GM18508 (cell line): ENCODE measurements around the gene ARMH4.

ENCODE experiments used
- ATAC-seq: cut with Tn5 transposase; IDR thresholded peaks from one replicate; pipeline ENCODE4 v1.9.1; 2021; ENCODE audit warnings: moderate number of reproducible peaks; ENCODE audit not compliant: insufficient read depth, unreplicated experiment

Gene ARMH4

DNA sequence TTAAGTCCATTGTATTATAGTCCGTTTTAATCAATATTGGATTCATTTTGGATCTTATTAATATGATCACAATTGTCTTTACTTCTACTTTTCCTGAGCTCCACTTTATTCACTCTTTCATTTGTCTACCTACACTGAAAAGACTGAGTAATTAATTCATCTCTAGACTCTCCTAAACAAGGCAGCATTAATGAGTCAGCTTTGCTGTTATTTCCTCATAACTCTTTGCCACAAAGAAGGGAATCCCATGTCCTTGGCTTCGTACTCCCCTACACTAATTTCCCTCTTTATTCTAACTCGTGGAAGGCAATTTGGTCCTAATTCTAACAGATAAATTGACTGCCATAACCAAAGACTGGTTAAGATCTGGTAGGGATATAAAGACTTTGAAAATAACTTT lies 91.9 kb downstream of the ARMH4 start:
- no peak for ATAC-seq

DNA sequence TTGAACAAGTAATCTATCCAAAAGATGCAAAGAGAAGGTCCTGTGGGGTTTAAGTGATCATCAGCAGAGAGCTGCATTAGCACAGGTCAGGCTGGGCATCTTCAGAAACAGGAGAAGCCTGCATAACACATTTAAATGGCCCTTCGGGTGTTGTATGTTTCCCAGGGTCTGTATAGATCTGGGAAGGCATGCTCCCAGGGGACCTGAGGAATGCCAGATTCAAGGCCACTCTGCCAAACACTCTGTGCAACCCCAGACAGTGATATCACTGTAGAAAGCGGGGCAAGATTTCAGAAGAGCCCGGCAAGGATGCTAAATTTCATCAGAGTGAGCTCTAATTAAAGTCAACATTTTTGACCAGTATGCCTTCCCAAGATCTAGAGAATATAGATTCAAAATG lies 92.9 kb downstream of the ARMH4 start:
- ATAC-seq, result no peak

DNA sequence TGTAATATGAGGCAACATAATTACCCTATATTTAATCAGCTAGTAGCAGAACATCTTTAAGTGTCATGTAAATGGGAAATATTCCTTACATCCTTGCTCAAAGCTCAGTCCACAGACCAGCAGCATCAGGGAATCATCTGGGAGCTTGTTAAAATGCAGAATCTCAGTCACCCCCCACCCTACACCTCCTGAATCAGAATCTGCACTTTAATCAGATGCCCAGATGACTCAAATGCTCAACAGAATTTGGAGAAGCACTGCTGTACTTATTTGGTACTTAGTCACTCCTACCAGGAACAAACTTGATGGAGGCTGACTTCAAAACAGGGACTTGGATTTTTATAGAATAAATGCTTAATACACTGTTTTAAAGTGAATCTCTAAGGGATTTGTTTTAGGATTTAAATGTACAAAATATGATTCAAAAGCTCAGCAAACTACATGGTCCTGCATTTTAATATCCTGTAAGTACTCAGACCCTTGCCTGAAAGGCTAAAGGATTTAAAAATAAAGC lies 96.5 kb downstream of the ARMH4 start:
- no peak for ATAC-seq

DNA sequence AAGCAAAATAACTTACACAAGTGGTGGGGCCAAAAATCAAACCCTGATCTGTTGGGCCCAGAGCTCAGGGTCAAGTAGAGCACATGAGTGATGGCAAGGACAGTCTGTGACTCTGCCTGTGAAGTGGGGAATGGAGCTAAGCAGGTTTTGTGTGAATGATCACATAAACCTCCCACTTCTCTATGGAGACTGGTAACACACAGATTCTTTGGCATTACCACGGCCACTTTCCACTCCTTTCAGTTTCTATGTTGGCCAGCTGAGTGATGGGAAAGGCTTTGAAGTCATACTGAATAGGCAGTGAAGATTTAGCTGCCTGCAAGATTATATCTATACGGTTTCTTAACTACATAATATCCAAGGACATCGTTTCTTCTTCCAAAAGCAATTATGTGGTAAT lies 97.9 kb downstream of the ARMH4 start:
- ATAC-seq, result no peak

DNA sequence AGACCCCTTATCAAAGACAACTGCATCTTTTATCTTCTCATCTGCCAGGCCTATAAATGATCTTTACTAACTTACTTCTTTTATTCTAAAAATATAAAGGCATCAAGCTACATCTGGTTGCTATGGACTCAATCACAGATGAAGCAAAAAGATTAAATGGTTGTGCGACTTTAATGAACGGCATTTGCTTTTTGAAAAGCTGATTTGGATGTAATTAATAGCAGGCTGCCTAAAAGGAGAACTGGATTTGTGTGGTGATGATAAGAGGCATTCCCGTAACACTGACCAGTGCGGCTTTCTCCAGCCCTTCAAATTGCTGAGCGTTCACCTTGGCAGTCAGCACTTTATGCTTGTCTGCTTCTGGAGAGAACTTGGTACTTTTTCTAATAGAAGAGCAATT lies 103.8 kb downstream of the ARMH4 start:
- ATAC-seq, result no peak

DNA sequence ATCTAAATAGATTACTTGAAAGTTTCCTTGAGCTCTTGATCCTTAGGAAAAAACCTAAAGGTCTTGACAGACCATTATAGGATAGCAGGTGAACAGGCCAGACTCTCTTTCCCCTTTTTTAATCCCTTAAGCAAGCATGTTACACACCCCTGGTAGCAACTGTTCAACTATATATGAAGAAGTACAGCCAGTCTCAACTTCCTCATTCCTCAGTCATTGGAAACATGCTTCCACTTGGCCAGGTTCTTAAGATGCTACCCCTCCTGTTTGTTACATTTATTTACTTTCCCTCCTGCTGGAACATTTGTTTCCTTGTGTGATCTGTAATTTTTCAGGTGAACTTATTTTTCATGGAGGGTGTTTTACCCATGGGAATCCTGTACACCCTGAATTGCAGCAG lies 124.1 kb downstream of the ARMH4 start:
- ATAC-seq, result no peak

DNA sequence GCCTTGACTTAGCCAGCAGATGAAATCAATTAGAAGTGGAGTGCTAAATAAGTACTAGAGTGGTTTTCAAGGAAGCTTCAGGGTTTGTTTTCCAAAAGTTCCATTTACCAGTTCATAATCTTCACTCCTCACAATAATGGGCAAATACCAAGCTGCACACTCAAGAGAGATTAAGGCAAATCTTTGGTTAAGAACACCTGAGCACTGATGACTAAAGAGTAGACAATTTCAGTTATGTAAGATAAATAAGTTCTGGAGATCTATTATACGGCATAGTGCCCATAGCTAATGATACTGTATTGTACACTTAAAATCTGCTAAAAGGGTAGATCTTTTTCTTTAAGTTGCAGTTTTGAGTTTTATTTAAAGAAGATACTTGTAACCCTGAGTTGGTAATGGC lies 125.0 kb downstream of the ARMH4 start:
- no peak for ATAC-seq

DNA sequence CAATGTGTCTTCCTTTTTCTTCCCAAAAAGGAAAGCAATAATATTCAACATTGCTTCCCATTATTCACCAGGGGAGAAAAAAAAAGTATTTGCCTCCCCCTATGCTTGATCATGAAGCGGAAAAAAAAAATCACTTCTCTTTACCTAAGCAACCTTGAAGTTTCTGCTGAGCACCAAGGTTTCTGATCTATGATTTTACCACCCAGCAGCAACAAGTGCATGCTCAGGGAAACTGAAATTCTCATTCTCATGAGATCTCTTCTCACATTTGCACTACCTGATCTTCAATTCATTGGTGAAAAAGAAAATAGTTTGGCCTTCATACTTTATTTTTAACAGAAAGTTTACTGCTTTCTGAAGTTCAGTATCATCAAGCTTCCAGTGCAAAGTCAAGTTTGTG lies 125.8 kb downstream of the ARMH4 start:
- ATAC-seq, result no peak

DNA sequence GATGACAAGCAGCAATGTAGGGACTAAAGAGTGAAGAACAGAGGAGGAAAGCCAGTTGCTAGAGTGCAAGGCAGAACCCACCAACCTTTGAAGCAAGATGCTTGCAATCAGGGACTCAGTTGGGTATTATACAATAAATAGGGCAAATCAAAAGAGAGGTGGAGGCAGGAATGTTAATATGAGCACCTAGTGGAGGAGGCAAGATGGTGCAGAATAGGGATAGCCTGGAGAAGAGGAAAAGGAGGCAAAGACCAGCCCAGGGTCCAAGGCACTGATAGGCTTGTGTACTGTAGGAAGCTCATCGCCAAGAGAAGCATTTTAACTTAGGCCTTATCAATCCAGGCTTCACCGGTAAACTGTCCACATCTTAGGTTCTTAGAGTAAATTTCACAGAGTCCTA lies 137.2 kb downstream of the ARMH4 start:
- ATAC-seq, result no peak

DNA sequence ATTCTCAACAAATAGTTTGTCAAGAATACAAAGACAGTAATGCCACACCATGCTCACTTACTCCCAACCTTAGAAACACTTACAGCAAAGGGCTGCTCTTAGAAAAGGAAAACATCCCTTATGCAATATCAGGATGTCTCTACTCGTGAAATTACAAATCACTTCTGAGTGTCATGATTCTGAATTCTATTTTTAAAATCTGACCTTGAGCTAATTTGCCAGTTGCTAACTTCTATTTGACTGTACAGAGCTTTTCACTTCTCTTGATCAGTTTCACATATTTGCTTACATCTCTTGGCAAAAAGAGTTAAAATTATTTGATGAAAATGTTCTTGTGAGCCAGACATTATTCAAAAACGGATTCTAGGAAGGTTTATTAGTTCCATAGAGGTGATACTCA lies 149.4 kb downstream of the ARMH4 start:
- no peak for ATAC-seq

DNA sequence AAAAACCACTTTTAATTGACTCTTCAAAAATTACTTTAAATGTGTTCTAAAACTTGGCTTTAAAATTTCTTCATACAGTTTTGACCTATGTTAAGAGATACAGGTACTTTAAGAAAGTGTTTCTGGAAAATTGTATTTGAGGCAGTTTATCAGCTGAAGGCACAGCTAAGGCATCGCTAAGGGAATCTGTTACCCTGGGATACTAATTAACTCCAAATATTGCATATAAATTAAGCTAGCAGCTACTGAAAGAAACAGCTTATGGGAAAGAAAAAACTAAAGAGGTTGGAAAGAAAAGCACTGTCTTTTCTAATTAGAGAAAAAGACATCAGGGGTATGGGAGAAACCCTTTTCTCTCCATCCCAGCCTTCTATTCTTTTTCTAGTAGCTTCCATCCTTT lies 152.0 kb downstream of the ARMH4 start:
- ATAC-seq, result no peak

DNA sequence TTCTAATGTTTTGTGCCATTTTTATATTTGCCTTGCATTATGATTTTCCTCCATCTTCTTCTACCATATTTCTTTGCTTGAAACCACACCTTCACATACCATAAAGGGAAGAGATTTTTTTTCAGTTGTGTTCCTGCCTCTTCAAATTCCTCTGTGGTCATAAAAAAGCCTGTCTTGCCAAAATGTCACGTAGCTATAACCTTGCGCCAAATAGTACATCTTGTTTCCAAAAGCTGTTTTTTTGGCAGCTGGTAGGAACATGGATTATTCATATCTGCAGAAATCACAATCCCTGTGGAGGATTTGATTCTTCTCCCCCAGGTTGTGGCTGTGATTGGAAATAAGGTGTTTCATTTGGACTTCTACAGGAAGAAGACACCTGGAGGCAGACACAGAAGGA lies 152.5 kb downstream of the ARMH4 start:
- ATAC-seq, result no peak

DNA sequence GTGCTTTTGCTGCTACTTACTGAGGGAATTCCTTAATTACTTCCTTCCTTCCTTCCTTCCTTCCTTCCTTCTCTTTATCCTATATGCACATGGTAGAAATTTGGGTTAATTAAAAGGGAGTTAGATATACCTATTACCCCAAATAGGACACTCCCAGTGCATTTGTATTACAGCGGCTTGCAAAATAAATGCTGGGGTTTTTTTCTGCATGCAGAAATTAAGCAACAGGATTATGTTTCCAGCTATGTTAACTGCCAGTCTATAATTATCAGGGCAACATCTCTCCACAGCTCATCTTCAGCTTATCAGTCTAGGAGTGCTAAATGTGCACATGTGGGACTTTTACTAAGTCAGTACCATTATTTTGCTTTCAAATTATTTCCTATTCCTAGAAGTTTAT lies 153.2 kb downstream of the ARMH4 start:
- no peak for ATAC-seq

DNA sequence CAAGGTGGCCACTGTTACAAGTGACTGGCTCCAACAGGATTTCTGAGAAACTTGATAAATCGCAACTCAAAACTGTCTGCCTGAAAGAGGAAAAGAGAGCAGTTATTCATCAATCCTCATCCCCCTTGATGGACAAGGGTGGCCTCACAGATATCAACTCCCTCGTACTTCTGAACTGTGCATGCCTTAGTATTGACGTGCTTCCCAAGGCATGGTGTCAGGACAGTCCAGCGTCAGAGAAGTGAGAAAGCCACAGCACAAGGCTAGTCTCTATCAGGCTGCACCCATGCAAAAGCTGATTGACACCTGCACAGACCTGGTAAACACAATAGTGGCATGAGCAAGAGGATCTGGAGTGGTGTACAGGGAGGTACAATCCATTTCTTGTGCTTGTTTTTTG lies 160.7 kb downstream of the ARMH4 start:
- no peak for ATAC-seq

DNA sequence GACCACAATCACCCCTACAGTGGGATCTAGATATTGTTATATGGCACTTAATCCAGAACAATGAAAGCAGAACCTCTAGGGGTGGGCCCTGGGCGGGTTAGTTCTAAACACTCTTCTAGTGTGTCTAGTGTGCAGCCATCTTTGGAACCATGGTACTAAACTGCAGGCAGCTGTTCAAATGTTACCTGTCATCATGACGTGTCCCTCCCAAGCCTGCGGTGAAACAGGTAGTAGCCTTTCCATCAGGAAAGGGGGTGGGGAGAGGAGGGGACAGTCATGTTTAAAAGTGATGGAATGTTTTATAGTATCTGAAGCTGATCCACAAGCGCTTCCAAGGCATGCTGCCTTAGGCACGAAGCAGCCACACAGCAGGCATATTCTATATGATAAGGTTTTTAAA lies 163.6 kb downstream of the ARMH4 start:
- ATAC-seq, result no peak

DNA sequence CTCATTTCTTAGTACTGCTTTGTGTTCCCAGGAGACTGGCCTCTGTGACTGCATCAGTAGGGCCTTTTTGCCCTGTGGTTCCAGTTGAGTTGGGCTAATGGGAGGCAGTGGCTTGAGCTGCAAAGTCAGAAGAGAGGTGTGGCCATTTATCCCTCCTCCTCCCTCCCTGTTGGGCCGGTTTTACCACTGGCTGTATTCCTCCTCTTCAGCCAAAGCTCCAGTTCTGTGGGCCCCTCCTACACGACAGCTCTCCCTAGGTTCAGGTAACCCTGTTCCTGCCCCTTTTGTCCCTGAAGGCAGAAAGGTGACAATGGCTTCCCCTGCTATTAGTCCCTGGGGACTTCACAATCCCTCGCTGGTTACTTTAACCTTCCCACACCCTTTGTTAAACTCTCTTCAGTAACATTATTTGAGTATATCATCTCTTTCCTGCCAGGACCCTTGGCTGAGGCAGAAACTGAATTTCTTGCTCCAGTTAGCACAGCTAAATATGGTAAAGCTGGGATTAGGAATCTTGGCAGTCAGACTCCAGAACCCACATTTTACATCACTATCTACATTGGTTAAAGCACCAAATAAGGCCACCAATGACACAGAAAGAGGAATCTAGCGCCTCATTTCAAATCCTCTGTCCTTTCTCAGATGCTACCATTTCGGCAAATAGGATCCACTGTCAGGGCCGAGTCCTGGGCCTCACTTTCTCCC lies 164.3 kb downstream of the ARMH4 start:
- ATAC-seq, result no peak

DNA sequence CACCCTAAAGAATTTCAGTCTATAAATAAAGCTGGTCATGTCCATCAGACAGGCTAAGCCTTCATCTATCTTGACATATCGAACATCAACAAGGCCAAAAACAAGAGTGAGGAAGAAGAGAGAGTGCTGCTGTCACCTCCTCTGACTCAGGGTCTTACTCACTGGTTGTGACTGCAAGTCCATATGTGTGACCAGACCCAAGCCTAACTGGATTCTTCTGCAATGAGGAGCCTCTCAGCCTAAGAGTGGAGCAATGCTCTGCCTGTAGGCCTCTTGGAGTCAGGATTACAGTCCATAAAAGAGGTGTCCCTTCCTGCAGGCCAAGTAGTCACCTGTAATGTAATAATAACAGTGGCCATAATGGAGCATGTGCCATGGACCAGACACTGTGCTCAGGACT lies 165.0 kb downstream of the ARMH4 start:
- no peak for ATAC-seq

DNA sequence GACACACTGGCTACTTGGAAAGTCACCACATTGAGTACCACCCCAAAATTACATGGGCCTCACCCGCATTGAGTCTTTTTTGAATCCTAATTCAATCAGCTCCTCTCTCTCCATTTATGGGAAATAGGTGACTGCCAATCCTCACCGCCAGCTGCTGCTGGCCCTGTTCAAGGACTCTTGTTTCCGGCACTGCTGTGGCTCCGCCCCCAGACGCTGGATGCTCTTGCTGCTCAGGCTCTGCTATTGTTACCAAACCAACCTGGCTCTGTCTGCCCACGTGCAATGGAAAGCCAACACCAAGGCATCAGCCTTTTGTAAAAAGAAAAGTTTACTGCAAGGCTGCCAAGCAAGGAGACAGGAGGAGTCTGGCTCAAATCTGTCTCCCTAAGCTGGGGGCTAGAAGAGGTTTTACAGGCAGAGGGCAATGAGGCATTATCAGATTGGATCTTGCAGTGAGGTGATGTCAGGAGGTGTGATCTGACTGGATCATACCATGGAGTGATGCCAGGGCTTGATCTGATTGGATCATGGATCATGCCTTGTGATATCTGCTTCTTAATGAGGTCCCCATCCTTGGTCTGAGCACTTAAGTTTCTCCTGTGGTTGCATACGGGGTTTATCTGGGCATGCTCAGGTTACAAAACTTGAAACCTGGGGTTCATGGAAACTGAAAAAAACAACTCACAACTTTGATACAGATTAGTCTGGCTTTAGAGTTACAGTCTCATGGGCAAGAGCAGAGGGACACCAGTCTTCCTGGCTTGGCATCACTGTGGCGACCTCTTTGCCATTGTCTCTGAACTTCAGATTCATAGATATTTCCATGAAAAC lies 169.0 kb downstream of the ARMH4 start:
- ATAC-seq, result no peak

DNA sequence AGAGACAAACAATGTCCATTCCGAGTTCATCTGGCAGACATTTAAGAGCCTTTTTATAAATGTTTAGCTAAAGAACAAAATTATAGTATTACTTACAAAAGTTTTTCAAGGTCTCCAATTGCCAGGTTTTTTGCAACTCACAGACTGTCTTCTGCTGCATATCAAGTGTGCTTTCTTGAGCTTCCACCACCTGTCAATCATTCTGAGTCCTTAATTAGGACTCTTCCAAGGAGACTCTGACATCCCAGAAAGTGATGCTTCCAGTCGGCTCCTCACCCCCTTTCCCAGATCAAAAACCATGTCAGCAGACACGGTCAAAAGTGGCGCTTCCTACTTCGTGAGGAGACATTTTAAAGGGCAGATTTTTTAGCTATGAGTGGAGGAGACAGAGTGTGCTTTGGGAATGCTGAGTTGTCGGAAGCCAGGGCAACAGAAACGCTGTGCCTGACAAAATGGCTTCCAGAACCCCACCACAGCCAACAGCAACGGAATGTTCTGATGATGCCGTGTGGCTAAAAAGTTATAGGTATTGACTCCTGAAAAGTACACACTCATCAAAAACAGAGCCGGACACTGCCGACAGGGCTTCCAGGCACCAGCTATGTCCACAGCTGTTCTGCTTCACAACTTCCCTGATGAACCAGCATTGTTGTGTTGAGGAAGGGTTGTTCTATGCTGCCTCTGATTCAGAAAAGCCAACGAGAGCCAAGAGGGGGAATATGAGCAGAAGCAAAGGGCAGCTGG lies 170.0 kb downstream of the ARMH4 start:
- ATAC-seq, result no peak

DNA sequence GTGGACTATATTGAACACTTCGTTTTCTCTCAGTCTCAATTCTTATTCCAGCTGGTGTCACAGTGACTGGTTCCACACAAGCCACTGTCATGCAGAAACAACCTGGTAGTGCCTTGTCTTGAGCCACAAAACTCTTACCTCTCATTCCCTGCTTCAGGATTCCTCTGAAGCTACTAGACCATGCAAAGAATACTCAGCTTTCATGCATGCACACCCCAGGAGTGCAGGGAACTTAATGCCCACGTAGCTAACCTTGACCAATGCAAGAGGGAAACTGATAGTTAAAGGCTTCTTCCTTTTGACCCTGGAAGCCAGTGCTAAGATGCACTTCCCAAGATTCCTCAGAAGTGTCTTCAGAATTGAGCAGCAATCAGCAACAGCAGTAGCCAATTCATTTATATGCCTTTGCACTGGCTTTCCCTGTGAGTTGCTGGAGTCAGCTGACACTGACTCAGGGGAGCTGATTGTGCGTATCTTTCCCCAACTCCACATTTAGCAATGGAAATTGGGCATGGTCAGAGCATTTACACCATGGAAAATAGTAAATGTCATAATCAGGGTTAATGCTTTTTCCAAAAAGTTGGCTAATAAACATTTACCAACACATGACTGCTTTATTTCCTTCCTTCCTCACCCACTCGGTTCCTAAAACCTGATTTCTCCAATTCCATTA lies 172.5 kb downstream of the ARMH4 start:
- no peak for ATAC-seq

DNA sequence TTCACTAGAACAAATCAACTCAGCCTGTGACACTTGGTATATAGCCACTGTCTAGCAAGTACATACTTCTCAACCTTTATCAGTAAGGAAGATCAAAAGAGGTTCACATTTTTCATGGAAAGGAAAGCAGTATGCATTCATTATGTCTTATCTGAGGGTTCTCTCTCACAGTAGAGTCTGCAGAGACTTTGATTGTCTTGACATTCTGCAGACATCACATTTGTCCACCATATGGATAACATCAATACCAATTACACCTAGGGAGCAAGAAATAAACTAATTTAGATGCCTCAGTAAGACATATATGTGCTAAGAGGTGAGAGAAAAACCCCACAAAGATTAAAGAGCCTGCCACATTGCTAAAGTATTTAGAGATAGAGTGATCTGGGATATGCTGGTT lies 175.3 kb downstream of the ARMH4 start:
- no peak for ATAC-seq
